ENCODE results near the gene PRKAG2.

DNA sequence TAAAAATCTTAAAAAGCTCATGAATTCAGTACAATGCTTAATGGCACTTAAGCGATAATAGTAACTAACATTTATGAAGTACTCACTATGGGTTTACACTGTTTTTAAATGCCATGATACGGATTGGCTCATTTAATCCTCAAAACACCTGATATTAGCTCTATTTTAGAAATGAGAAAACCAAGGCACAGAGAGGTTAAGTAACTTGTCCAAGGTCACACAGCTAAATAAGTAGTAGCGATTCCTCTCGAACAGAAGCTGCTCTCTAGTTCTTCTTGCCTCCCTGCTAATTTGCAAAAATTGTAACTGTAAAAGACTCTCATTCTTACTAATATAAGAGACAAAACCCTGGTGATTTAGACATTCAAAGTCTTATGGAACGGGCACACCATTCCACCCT lies 246.6 kb downstream of the PRKAG2 start:
- TF ChIP-seq, protein P1, sequence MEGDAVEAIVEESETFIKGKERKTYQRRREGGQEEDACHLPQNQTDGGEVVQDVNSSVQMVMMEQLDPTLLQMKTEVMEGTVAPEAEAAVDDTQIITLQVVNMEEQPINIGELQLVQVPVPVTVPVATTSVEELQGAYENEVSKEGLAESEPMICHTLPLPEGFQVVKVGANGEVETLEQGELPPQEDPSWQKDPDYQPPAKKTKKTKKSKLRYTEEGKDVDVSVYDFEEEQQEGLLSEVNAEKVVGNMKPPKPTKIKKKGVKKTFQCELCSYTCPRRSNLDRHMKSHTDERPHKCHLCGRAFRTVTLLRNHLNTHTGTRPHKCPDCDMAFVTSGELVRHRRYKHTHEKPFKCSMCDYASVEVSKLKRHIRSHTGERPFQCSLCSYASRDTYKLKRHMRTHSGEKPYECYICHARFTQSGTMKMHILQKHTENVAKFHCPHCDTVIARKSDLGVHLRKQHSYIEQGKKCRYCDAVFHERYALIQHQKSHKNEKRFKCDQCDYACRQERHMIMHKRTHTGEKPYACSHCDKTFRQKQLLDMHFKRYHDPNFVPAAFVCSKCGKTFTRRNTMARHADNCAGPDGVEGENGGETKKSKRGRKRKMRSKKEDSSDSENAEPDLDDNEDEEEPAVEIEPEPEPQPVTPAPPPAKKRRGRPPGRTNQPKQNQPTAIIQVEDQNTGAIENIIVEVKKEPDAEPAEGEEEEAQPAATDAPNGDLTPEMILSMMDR (IDR thresholded peaks at IDR 0.05), result no peak
- no peak for TF ChIP-seq POLR2A (IDR thresholded peaks at IDR 0.05)
- no peak for TF ChIP-seq POLR2AphosphoS5 (IDR thresholded peaks at IDR 0.05)

Data from breast epithelium (tissue), 3 donors.